ENCODE measurements around the gene MRPL28.

The MRPL28 gene

GRCh38 chr16:330741-331140 lies 39.6 kb downstream of the MRPL28 start:
- DNase-seq (ENCODE audit: extremely low spot score), result no peak
- POLR2A ChIA-PET, result no interaction called here
- CTCF ChIA-PET, result interaction anchor here (0.6 kb wide), 1 partner anchor 20 kb away, joined by 3 read pairs; no protein-coding TSS in a partner anchor
- TF ChIP-seq HDGF (IDR thresholded peaks at IDR 0.05; ENCODE audit: borderline replicate concordance) (no peak), NFRKB (IDR thresholded peaks at IDR 0.05) (no peak), ARNT (IDR thresholded peaks at IDR 0.05) (no peak), L3MBTL2 (conservative IDR thresholded peaks at IDR 0.05) (no peak), TARDBP (IDR thresholded peaks at IDR 0.05) (no peak), CTBP1 (IDR thresholded peaks at IDR 0.05; ENCODE audit: borderline replicate concordance) (no peak)

GRCh38 chr16:325375-326145 lies 44.8 kb downstream of the MRPL28 start:
- no peak for DNase-seq (ENCODE audit: extremely low spot score)
- POLR2A ChIA-PET, result no interaction called here
- CTCF ChIA-PET, result no interaction called here
- no peak for TF ChIP-seq ELF4 (IDR thresholded peaks at IDR 0.05)
- TF ChIP-seq FOXA1 (IDR thresholded peaks at IDR 0.05), result no peak
- TF ChIP-seq HDGF (IDR thresholded peaks at IDR 0.05; ENCODE audit: borderline replicate concordance), result no peak
- TF ChIP-seq, protein P1, sequence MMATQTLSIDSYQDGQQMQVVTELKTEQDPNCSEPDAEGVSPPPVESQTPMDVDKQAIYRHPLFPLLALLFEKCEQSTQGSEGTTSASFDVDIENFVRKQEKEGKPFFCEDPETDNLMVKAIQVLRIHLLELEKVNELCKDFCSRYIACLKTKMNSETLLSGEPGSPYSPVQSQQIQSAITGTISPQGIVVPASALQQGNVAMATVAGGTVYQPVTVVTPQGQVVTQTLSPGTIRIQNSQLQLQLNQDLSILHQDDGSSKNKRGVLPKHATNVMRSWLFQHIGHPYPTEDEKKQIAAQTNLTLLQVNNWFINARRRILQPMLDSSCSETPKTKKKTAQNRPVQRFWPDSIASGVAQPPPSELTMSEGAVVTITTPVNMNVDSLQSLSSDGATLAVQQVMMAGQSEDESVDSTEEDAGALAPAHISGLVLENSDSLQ (IDR thresholded peaks at IDR 0.05), result no peak
- TF ChIP-seq L3MBTL2 (conservative IDR thresholded peaks at IDR 0.05), result no peak
- TF ChIP-seq NFRKB (IDR thresholded peaks at IDR 0.05), result no peak
- no peak for TF ChIP-seq FOXM1 (IDR thresholded peaks at IDR 0.05; ENCODE audit: borderline replicate concordance)
- no peak for TF ChIP-seq ZNF384 (IDR thresholded peaks at IDR 0.05)
- no peak for TF ChIP-seq CTBP1 (IDR thresholded peaks at IDR 0.05; ENCODE audit: borderline replicate concordance)
- no peak for TF ChIP-seq LEF1 (IDR thresholded peaks at IDR 0.05; ENCODE audit: borderline replicate concordance)
- no peak for TF ChIP-seq TARDBP (IDR thresholded peaks at IDR 0.05)
- TF ChIP-seq ARNT (IDR thresholded peaks at IDR 0.05), result no peak
- no peak for TF ChIP-seq SP1 (IDR thresholded peaks at IDR 0.05)
- no peak for TF ChIP-seq SUZ12 (IDR thresholded peaks at IDR 0.05)
- TF ChIP-seq FOXK2 (IDR thresholded peaks at IDR 0.05), result no peak
- no peak for TF ChIP-seq BHLHE40 (IDR thresholded peaks at IDR 0.05; ENCODE audit: borderline replicate concordance)

DNA sequence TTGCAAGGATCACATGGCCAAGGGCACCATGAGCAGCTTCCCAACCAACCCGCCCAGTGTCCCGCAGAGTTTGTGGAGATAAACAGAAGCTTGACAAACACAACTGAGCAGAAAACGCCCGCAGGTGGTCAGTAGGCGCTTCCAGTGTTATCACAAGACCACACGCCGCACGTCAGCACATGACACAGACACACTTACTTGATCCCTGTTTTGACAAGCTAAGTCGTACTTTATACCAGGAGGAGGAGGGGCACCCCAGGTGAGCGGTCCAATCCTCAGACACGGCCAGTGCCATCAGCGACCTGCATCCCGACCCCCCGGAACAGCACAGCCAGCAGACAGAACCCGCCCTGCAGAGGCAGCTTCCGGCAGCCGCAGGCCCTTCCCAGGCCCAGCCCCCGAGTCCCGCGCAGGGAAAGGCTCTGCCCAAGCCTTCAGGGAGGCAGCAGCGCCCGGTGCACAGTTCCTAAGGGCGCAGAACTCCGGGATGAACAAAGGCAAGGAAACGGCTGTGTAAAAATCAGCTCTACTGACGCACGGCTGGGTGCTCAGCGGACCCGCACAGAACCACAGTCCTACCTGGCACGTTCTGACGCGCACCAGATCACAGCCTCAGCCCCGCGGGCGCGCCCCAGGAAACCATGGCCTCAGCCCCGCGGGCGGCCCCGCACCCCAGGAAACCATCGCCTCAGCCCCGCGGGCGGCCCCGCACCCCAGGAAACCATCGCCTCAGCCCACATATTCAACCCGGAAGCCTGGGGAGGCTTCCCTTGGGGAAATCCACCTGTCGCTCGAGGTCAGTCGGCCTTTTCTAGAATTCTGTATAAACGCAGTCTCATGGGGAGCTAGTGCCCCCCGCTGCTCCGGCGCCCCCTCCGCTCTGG lies 45.6 kb downstream of the MRPL28 start:
- DNase-seq (ENCODE audit: extremely low spot score), result peak; percentile 59
- ChIA-PET CTCF (no interaction called here), POLR2A (no interaction called here)
- TF ChIP-seq CTBP1 (IDR thresholded peaks at IDR 0.05; ENCODE audit: borderline replicate concordance), result peak; percentile 7; the same call in 1 of the 2 replicates
- TF ChIP-seq L3MBTL2 (conservative IDR thresholded peaks at IDR 0.05), result 0 out of 2 replicates have a peak, but pooled peaks have one; percentile 4
- TF ChIP-seq, protein P1 (IDR thresholded peaks at IDR 0.05), result peak; percentile 29; the same call in 1 of the 2 replicates
- no peak for TF ChIP-seq FOXK2 (IDR thresholded peaks at IDR 0.05)

- no peak for DNase-seq (ENCODE audit: extremely low spot score)
- CTCF ChIA-PET, result no interaction called here
- POLR2A ChIA-PET, result no interaction called here
- no peak for TF ChIP-seq LEF1 (IDR thresholded peaks at IDR 0.05; ENCODE audit: borderline replicate concordance)
- TF ChIP-seq SUZ12 (IDR thresholded peaks at IDR 0.05), result no peak
- no peak for TF ChIP-seq FOXA1 (IDR thresholded peaks at IDR 0.05)
- peak; percentile 34; the same call in 1 of the 2 replicates for TF ChIP-seq L3MBTL2 (conservative IDR thresholded peaks at IDR 0.05)
- TF ChIP-seq TARDBP (IDR thresholded peaks at IDR 0.05), result no peak
- TF ChIP-seq ZNF384 (IDR thresholded peaks at IDR 0.05), result no peak
- TF ChIP-seq FOXK2 (IDR thresholded peaks at IDR 0.05), result no peak
Observed at GRCh38 chr16:324201-324450, 46.2 kb downstream of the MRPL28 start.

DNA sequence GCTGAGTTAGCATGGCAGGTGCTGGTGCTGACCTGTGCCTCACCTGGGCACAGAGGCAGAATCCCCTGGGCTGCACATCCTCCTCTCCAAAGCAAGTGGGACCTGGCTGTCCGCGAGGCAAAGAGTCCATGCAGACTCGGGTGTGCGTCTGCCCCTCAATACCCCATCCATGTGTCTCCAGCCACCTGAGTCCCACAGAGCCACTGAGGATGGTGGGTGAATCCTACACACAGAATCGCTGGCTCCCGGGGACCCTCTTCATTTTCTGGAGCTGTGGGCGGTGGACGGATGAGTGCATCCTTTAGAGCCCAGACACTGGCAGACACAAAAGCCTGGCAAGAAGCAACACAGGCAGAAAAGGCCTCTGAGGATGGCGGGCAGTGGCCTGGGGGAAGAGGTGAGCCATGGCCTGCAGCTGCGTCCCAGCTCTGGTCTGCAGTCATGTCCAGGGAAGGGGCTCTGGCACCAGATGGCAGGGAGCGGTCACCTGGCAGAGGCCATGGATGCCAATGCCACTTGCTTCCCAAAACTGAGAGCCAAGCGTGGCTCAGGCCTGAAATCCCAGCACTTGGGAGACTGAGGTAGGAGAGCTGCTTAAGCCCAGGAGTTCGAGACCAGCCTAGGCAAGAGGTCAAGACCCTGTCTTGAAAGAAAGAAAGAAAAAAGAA lies 47.7 kb downstream of the MRPL28 start:
- DNase-seq (ENCODE audit: extremely low spot score), result no peak
- TF ChIP-seq ARNT (IDR thresholded peaks at IDR 0.05) (no peak), ZNF384 (IDR thresholded peaks at IDR 0.05) (no peak), LEF1 (IDR thresholded peaks at IDR 0.05; ENCODE audit: borderline replicate concordance) (no peak), TARDBP (IDR thresholded peaks at IDR 0.05) (no peak), HDGF (IDR thresholded peaks at IDR 0.05; ENCODE audit: borderline replicate concordance) (no peak), FOXA1 (IDR thresholded peaks at IDR 0.05) (no peak), FOXK2 (IDR thresholded peaks at IDR 0.05) (no peak), CTBP1 (IDR thresholded peaks at IDR 0.05; ENCODE audit: borderline replicate concordance) (no peak), NFRKB (IDR thresholded peaks at IDR 0.05) (no peak), SP1 (IDR thresholded peaks at IDR 0.05) (no peak), BHLHE40 (IDR thresholded peaks at IDR 0.05; ENCODE audit: borderline replicate concordance) (no peak), FOXM1 (IDR thresholded peaks at IDR 0.05; ENCODE audit: borderline replicate concordance) (no peak), ELF4 (IDR thresholded peaks at IDR 0.05) (no peak), L3MBTL2 (conservative IDR thresholded peaks at IDR 0.05) (no peak)
- TF ChIP-seq, protein P1 (IDR thresholded peaks at IDR 0.05), result no peak
- CTCF ChIA-PET, result no interaction called here
- POLR2A ChIA-PET, result interaction anchor here (1.8 kb wide), 1 partner anchor 42 kb away, joined by 5 read pairs; the partner anchor contains the start of gene ARHGDIG
